ENCODE results near the gene SLMAP.

GRCh38 chr3:57855281-57855680 is 99.2 kb downstream of the SLMAP start:
- TF ChIP-seq CTCF (IDR thresholded peaks at IDR 0.05; ENCODE audit: insufficient read depth, low read length) (no peak), GABPA (IDR thresholded peaks at IDR 0.05; ENCODE audit: low read depth) (no peak), POLR2AphosphoS5 (IDR thresholded peaks at IDR 0.05; ENCODE audit: low read depth) (no peak), REST (IDR thresholded peaks at IDR 0.05; ENCODE audit: insufficient replicate concordance, low read depth) (no peak), SPI1 (IDR thresholded peaks at IDR 0.05; ENCODE audit: borderline replicate concordance, low read depth) (no peak)

All from HL-60 (cell line).